Suprapubic skin (tissue), 3 donors: ENCODE measurements around the gene ZNF148.

ENCODE experiments used
- EP300 ChIP-seq: sonication (generic); formaldehyde crosslinking; IDR thresholded peaks from one replicate; pipeline ENCODE4 v1.6.1; 2017; ENCODE audit warnings: antibody characterized with exemption
- TF ChIP-seq, protein P1 (sequence below), 2 donors: fragments of 200-600 bp in 1 of 2; fragments of 450-650 bp in 1 of 2; sonication (generic) in 1 of 2; IDR thresholded peaks; one replicate each; pipeline ENCODE4 v1.5.1; 2016 to 2019; ENCODE audit warnings: antibody characterized with exemption in 2 of 2, mild to moderate bottlenecking in 1 of 2, moderate library complexity in 1 of 2

- TF ChIP-seq, protein P1, sequence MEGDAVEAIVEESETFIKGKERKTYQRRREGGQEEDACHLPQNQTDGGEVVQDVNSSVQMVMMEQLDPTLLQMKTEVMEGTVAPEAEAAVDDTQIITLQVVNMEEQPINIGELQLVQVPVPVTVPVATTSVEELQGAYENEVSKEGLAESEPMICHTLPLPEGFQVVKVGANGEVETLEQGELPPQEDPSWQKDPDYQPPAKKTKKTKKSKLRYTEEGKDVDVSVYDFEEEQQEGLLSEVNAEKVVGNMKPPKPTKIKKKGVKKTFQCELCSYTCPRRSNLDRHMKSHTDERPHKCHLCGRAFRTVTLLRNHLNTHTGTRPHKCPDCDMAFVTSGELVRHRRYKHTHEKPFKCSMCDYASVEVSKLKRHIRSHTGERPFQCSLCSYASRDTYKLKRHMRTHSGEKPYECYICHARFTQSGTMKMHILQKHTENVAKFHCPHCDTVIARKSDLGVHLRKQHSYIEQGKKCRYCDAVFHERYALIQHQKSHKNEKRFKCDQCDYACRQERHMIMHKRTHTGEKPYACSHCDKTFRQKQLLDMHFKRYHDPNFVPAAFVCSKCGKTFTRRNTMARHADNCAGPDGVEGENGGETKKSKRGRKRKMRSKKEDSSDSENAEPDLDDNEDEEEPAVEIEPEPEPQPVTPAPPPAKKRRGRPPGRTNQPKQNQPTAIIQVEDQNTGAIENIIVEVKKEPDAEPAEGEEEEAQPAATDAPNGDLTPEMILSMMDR (IDR thresholded peaks at IDR 0.05) = no peak
- TF ChIP-seq EP300 = no peak
These were observed 154.9 kb downstream of the ZNF148 start for GRCh38 chr3:125220183-125220582.
